Ectodermal cell (in vitro differentiated cells): ENCODE results near the gene UFD1.

Source experiments
- H3K27ac ChIP-seq: 2 replicates; pipeline ENCODE4 v1.7.0; 2013; ENCODE audit warnings: mild to moderate bottlenecking, low read depth, low read length; ENCODE audit not compliant: insufficient read depth, poor library complexity, severe bottlenecking
- H3K27me3 ChIP-seq: 2 replicates; pipeline ENCODE4 v1.7.0; 2013; ENCODE audit warnings: mild to moderate bottlenecking, low read length; ENCODE audit not compliant: insufficient read depth, control insufficient read depth, poor library complexity, severe bottlenecking
- H3K36me3 ChIP-seq: one replicate; pipeline ENCODE4 v1.7.0; 2013; ENCODE audit warnings: low read length; ENCODE audit not compliant: control insufficient read depth, insufficient read depth
- H3K4me1 ChIP-seq: one replicate; pipeline ENCODE4 v1.7.0; 2013; ENCODE audit warnings: low read length; ENCODE audit not compliant: control insufficient read depth, insufficient read depth
- H3K4me3 ChIP-seq: 2 replicates; pipeline ENCODE4 v1.7.0; 2013; ENCODE audit warnings: low read depth, low read length, control low read depth; ENCODE audit not compliant: insufficient read depth
- H3K9me3 ChIP-seq: 2 replicates; pipeline ENCODE4 v1.7.0; 2013; ENCODE audit warnings: mild to moderate bottlenecking, low read length, moderate library complexity; ENCODE audit not compliant: control insufficient read depth
- WGBS, 2 experiments: methylation state at CpG; one replicate each; pipeline ENCODE4 v1.1.7; 2013; ENCODE audit warnings: missing lambda C conversion rate in 2 of 2; 5-methylcytosine and 5-hydroxymethylcytosine counted together

Gene UFD1

GRCh38 chr22:19406846-19407245, 72.1 kb downstream of the UFD1 start:
- no peak overlapping the region for H3K27ac ChIP-seq
- H3K4me3 ChIP-seq, result no peak overlapping the region
- no peaks in the 10 kb centered on the region for H3K9me3 ChIP-seq
- no peaks in the 10 kb centered on the region for H3K4me1 ChIP-seq
- WGBS, 2 experiments, result 86 to 90% methylated on average over 4 of the region's 4 CpGs
- H3K27me3 ChIP-seq, result no peaks in the 10 kb centered on the region
- H3K36me3 ChIP-seq, result peaks cover 36% of the 10 kb centered on the region

DNA sequence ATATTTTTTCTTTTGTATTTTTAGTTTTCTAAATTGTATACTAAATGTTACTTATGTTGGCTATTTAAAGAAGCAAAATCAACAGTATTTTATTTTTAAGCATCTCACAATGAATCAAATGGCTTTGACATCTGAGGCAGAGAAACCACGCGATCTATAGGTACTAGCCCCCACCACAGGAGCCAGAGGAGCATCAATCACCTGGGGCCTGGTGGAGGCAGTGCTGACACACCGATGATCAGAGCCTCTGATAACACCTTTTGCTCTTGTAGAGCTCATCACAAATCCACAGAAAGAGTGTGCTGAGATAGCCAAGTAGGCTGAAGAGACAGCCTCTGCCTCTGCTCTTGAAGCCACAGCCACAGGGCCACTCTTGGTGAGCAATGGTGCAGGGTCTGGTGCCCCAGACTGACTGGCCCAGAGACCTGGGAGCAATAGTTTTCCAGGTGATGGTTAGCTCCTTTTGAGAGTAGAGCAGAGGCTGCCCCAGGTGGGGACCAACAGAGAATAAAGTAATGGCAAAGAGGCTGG, 72.6 kb downstream of the UFD1 start:
- Histone ChIP-seq H3K4me3 (no peak overlapping the region), H3K4me1 (no peaks in the 10 kb centered on the region), H3K9me3 (no peaks in the 10 kb centered on the region), H3K27ac (no peak overlapping the region), H3K27me3 (no peaks in the 10 kb centered on the region), H3K36me3 (peaks cover 39% of the 10 kb centered on the region)
- WGBS, 2 experiments, result 95 to 97% methylated on average over 3 of the region's 3 CpGs

- no peaks in the 10 kb centered on the region for H3K27me3 ChIP-seq
- H3K27ac ChIP-seq, result no peak overlapping the region
- H3K36me3 ChIP-seq, result peaks cover 38% of the 10 kb centered on the region
- no peak overlapping the region for H3K4me3 ChIP-seq
- WGBS, 2 experiments, result 94 to 96% methylated on average over 8 of the region's 8 CpGs
- H3K4me1 ChIP-seq, result no peaks in the 10 kb centered on the region
- no peaks in the 10 kb centered on the region for H3K9me3 ChIP-seq
These were observed 73.3 kb downstream of the UFD1 start for GRCh38 chr22:19405652-19406051.

DNA sequence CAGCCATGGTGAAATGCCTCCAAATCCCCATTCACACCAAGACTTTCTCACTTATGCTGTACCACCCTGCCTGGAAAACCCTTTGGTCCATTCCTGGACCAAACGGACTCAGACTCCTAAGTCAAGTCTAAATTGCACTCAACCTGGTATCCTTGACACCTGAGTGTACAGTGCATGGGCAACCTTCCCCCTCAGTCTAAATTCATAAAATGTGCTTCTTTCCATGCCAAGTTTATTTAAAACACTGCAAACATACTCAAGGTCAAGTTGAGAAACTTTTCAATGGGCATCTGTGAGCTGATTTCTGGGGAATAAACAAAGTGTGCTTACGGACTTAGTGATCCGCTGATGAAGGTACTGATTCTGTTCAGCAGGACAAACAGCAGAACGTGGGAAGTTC, 73.9 kb downstream of the UFD1 start:
- Histone ChIP-seq H3K4me3 (no peak overlapping the region), H3K9me3 (no peaks in the 10 kb centered on the region), H3K27ac (no peak overlapping the region), H3K4me1 (no peaks in the 10 kb centered on the region), H3K27me3 (no peaks in the 10 kb centered on the region), H3K36me3 (peaks cover 34% of the 10 kb centered on the region)
- WGBS, 2 experiments, result 93 to 94% methylated on average over 4 of the region's 4 CpGs

DNA sequence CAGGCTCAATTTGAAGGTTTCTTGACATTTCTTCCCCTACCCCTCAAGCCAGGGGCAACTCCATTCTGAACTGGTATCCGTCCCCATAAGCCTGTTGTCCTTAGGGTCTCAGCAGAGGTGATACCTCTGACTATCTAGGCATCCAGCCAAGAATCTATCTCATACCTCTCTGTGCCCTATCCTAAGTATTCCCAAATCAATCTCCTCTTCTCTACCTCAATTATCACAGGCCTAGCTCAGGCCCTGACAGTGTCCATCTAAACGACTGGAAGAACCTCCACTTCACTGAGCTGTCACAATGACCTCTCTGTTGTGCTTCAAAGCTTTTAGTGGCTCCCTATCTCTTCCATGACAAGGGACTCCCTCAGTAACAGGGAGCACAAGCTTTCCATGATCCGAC, 74.3 kb downstream of the UFD1 start:
- Histone ChIP-seq H3K27ac (no peak overlapping the region), H3K4me1 (no peaks in the 10 kb centered on the region), H3K4me3 (no peak overlapping the region), H3K36me3 (peaks cover 32% of the 10 kb centered on the region), H3K9me3 (no peaks in the 10 kb centered on the region), H3K27me3 (no peaks in the 10 kb centered on the region)
- WGBS, 2 experiments, result 94% methylated on average over 3 of the region's 3 CpGs

- no peak overlapping the region for H3K27ac ChIP-seq
- H3K4me1 ChIP-seq, result no peaks in the 10 kb centered on the region
- H3K27me3 ChIP-seq, result no peaks in the 10 kb centered on the region
- 87 to 92% methylated on average over 3 to 4 of the region's 4 CpGs for WGBS, 2 experiments
- H3K4me3 ChIP-seq, result no peak overlapping the region
- no peaks in the 10 kb centered on the region for H3K9me3 ChIP-seq
- H3K36me3 ChIP-seq, result peaks cover 19% of the 10 kb centered on the region
These were observed 76.3 kb downstream of the UFD1 start for GRCh38 chr22:19402642-19403191.

GRCh38 chr22:19401483-19401882, 77.5 kb downstream of the UFD1 start:
- no peak overlapping the region for H3K4me3 ChIP-seq
- no peaks in the 10 kb centered on the region for H3K4me1 ChIP-seq
- H3K27ac ChIP-seq, result no peak overlapping the region
- WGBS, 2 experiments, result 94 to 95% methylated on average over 4 of the region's 4 CpGs
- H3K27me3 ChIP-seq, result no peaks in the 10 kb centered on the region
- H3K9me3 ChIP-seq, result no peaks in the 10 kb centered on the region
- H3K36me3 ChIP-seq, result peaks cover 25% of the 10 kb centered on the region

GRCh38 chr22:19400881-19401280, 78.1 kb downstream of the UFD1 start:
- no peaks in the 10 kb centered on the region for H3K27me3 ChIP-seq
- 94% methylated on average over 6 of the region's 6 CpGs for WGBS, 2 experiments
- H3K4me1 ChIP-seq, result no peaks in the 10 kb centered on the region
- H3K4me3 ChIP-seq, result no peak overlapping the region
- H3K27ac ChIP-seq, result no peak overlapping the region
- peaks cover 27% of the 10 kb centered on the region for H3K36me3 ChIP-seq
- H3K9me3 ChIP-seq, result no peaks in the 10 kb centered on the region
